IMR-90 (cell line): ENCODE results near the gene PCBP3. TPM values are rescaled to one million over a fixed set of nuclear protein-coding genes. Genes with fewer than 3 reads are reported as not detected.

Source experiments
- ATAC-seq: fragments of 200-7000 bp; cut with Tn5 transposase; 2 replicates; pipeline ENCODE4 v1.9.1; 2020; ENCODE audit warnings: low read depth, mild to moderate bottlenecking, moderate library complexity
- BruUV-seq: library from RNA; stranded (reverse); fragments of 400-500 nt; replicated peaks from 2 replicates; lab custom pipeline; 2021; lab: Mats Ljungman, UMichigan
- CTCF ChIA-PET: fragments of 300-600 bp; formaldehyde crosslinking; extraction: SDS; loops from one replicate; lab custom pipeline; 2021; ENCODE audit warnings: antibody characterized with exemption; lab: Yijun Ruan, JAX
- POLR2A ChIA-PET: fragments of 300-600 bp; sonication (Branson Sonifier 250); formaldehyde crosslinking; loops from one replicate; lab custom pipeline; 2022; ENCODE audit warnings: antibody characterized with exemption; ENCODE audit not compliant: unreplicated experiment; lab: Charles Lee
- DNase-seq: peaks from one replicate; pipeline ENCODE4 v3.0.0; 2013
- H2AFZ ChIP-seq: replicated peaks from 2 replicates; pipeline ENCODE3; 2013; ENCODE audit warnings: low read length, mild to moderate bottlenecking; ENCODE audit not compliant: poor library complexity
- H2AK5ac ChIP-seq: 2 replicates; pipeline ENCODE4 v1.6.1; 2013; ENCODE audit warnings: low read depth, low read length, inconsistent platforms
- H2AK9ac ChIP-seq: replicated peaks from 2 replicates; pipeline ENCODE3; 2013; ENCODE audit warnings: mild to moderate bottlenecking, low read depth, low read length, moderate library complexity; ENCODE audit not compliant: poor library complexity
- H2BK120ac ChIP-seq: 2 replicates; pipeline ENCODE4 v1.6.1; 2013; ENCODE audit warnings: low read depth, low read length, inconsistent platforms
- H2BK15ac ChIP-seq: 3 replicates; pipeline ENCODE4 v1.6.1; 2013; ENCODE audit warnings: low read depth, low read length, inconsistent platforms
- H2BK20ac ChIP-seq: 2 replicates; pipeline ENCODE4 v1.6.1; 2013; ENCODE audit warnings: low read depth, mild to moderate bottlenecking, inconsistent platforms, low read length, moderate library complexity
- H2BK5ac ChIP-seq: 2 replicates; pipeline ENCODE4 v1.6.1; 2013; ENCODE audit warnings: mild to moderate bottlenecking, low read depth, low read length, inconsistent platforms; ENCODE audit not compliant: poor library complexity, severe bottlenecking
- H3K14ac ChIP-seq: replicated peaks from 2 replicates; pipeline ENCODE4 v1.6.1; 2013; ENCODE audit warnings: low read depth, low read length, inconsistent platforms
- H3K18ac ChIP-seq: 2 replicates; pipeline ENCODE4 v1.6.1; 2013; ENCODE audit warnings: low read depth, low read length, control low read depth
- H3K23ac ChIP-seq: 2 replicates; pipeline ENCODE4 v1.6.1; 2013; ENCODE audit warnings: low read depth, low read length, inconsistent platforms
- H3K27ac ChIP-seq: 2 replicates; pipeline ENCODE4 v1.5.1; 2013; ENCODE audit warnings: mild to moderate bottlenecking, control low read depth, low read length; ENCODE audit not compliant: insufficient read depth
- H3K27me3 ChIP-seq: 2 replicates; pipeline ENCODE4 v1.6.1; 2013; ENCODE audit warnings: low read length; ENCODE audit not compliant: control insufficient read depth, insufficient read depth
- H3K36me3 ChIP-seq: 2 replicates; pipeline ENCODE4 v1.6.1; 2013; ENCODE audit warnings: low read length, mixed read lengths; ENCODE audit not compliant: control insufficient read depth, insufficient read depth
- H3K4ac ChIP-seq: 2 replicates; pipeline ENCODE4 v1.6.1; 2013; ENCODE audit warnings: low read depth, low read length, inconsistent platforms
- H3K4me1 ChIP-seq: 2 replicates; pipeline ENCODE4 v1.6.1; 2013; ENCODE audit warnings: low read length, mixed read lengths; ENCODE audit not compliant: control insufficient read depth, insufficient read depth
- H3K4me2 ChIP-seq: 2 replicates; pipeline ENCODE4 v1.6.1; 2013; ENCODE audit warnings: low read depth, mild to moderate bottlenecking, control low read depth, low read length, moderate library complexity
- H3K4me3 ChIP-seq: 2 replicates; pipeline ENCODE4 v1.5.1; 2013; ENCODE audit warnings: low read depth, mild to moderate bottlenecking, control low read depth, low read length, moderate library complexity; ENCODE audit not compliant: insufficient read depth
- H3K56ac ChIP-seq: 2 replicates; pipeline ENCODE4 v1.6.1; 2013; ENCODE audit warnings: low read length, inconsistent platforms; ENCODE audit not compliant: insufficient read depth; ENCODE audit errors: extremely low read depth
- H3K79me1 ChIP-seq, 2 experiments: 2 replicates each; pipeline ENCODE4 v1.6.1; 2013; ENCODE audit warnings: low read length in 2 of 2, inconsistent platforms in 1 of 2, low read depth in 1 of 2
- H3K9ac ChIP-seq: 2 replicates; pipeline ENCODE4 v1.6.1; 2013; ENCODE audit warnings: low read depth, low read length, control low read depth
- H3K9me1 ChIP-seq: 2 replicates; pipeline ENCODE4 v1.6.1; 2013; ENCODE audit warnings: low read length, inconsistent platforms; ENCODE audit not compliant: insufficient read depth
- H3K9me3 ChIP-seq: 2 replicates; pipeline ENCODE4 v1.6.1; 2013; ENCODE audit warnings: low read length; ENCODE audit not compliant: control insufficient read depth, insufficient read depth
- H4K20me1 ChIP-seq: 2 replicates; pipeline ENCODE4 v1.6.1; 2013; ENCODE audit warnings: low read length, inconsistent platforms; ENCODE audit not compliant: insufficient read depth
- H4K5ac ChIP-seq: 2 replicates; pipeline ENCODE4 v1.6.1; 2013; ENCODE audit warnings: mild to moderate bottlenecking, low read depth, low read length, control low read depth
- H4K8ac ChIP-seq, 2 experiments: 2 replicates each; pipeline ENCODE4 v1.6.1; 2013; ENCODE audit warnings: low read depth in 2 of 2, low read length in 2 of 2, control low read depth in 1 of 2, inconsistent platforms in 1 of 2
- H4K91ac ChIP-seq: 2 replicates; pipeline ENCODE4 v1.6.1; 2013; ENCODE audit warnings: low read depth, low read length, inconsistent platforms; ENCODE audit not compliant: insufficient read depth
- BHLHE40 ChIP-seq: fragments of 150-350 bp; IDR thresholded peaks from 2 replicates; pipeline ENCODE4 v1.6.1; 2016; ENCODE audit warnings: mild to moderate bottlenecking, low read depth, low read length
- CEBPB ChIP-seq: IDR thresholded peaks from 2 replicates; pipeline ENCODE4 v1.6.1; 2012; ENCODE audit warnings: low read depth, low read length, improper control_type of control experiment
- FOS ChIP-seq: fragments of 150-350 bp; IDR thresholded peaks from 2 replicates; pipeline ENCODE4 v1.6.1; 2016; ENCODE audit warnings: low read depth, low read length
- MXI1 ChIP-seq: IDR thresholded peaks from 2 replicates; pipeline ENCODE4 v1.6.1; 2012; ENCODE audit warnings: low read depth, mild to moderate bottlenecking, low read length, moderate library complexity, borderline replicate concordance
- RCOR1 ChIP-seq: IDR thresholded peaks from 2 replicates; pipeline ENCODE4 v1.6.1; 2012; ENCODE audit warnings: mild to moderate bottlenecking, low read length, improper control_type of control experiment; ENCODE audit not compliant: insufficient replicate concordance
- WGBS, 2 experiments: methylation state at CpG; one replicate each; pipeline versions ENCODE4 v1.1.5 to v1.1.7; 2013; ENCODE audit warnings: missing lambda C conversion rate in 2 of 2; ENCODE audit not compliant: insufficient read length in 1 of 2; ENCODE audit errors: extremely low coverage in 2 of 2; 5-methylcytosine and 5-hydroxymethylcytosine counted together
- dilution Hi-C: fragments of 300-500 bp; cut with HindIII; formaldehyde crosslinking; loops from one replicate; pipeline ENCODE4 v1.14.3; 2018; ENCODE audit warnings: low sequenced_read_pairs; ENCODE audit not compliant: unreplicated experiment
- in situ Hi-C: fragments of 300-500 bp; cut with MboI; formaldehyde crosslinking; loops from 3 replicates; pipeline ENCODE4 v1.14.3; 2019; ENCODE audit warnings: low sequenced_read_pairs, inconsistent platforms, mixed read lengths
- intact Hi-C: fragments of 100-400 bp; cut with micrococcal nuclease; formaldehyde crosslinking; loops from 2 replicates; pipeline ENCODE4 v1.10.0; 2022
- polyA plus RNA-seq, 3 experiments: library from polyadenylated mRNA; depleted of rRNA; stranded (reverse); fragments of >200 nt; gene quantifications; 2 replicates each; pipeline ENCODE4 v1.2.3, GENCODE V29; 2012; ENCODE audit warnings: low replicate concordance in 1 of 3
- total RNA-seq: library from RNA; depleted of rRNA; stranded (reverse); fragments of >200 nt; gene quantifications from 2 replicates; pipeline ENCODE4 v1.2.3, GENCODE V29; 2012
- TF ChIP-seq, protein P1 (sequence below): fragments of 150-350 bp; IDR thresholded peaks from 2 replicates; pipeline ENCODE4 v1.6.1; 2016; ENCODE audit warnings: low read depth, mild to moderate bottlenecking, low read length, moderate library complexity, borderline replicate concordance

Gene PCBP3
- total and polyA plus RNA-seq, 2 of the 4 experiments (the other 2 are of a cell fraction) = 2.9 to 3.9 TPM

- intact Hi-C loops = loop anchor here (5.0 kb wide), 1 partner anchor 84 kb away; no protein-coding TSS in a partner anchor
- Histone ChIP-seq H3K27ac (no peak overlapping the region), H3K9ac (no peak overlapping the region), H3K27me3 (no peaks in the 10 kb centered on the region), H2BK120ac (0 out of 2 replicates have a peak overlapping the region, but pooled peaks have one; percentile 17), H3K9me1 (peaks cover 12% of the 10 kb centered on the region), H3K4me3 (no peak overlapping the region), H3K4ac (no peak overlapping the region), H2AK5ac (no peak overlapping the region), H4K5ac (peak overlapping the region; percentile 67; the same call in 1 of the 2 replicates), H4K91ac (0 out of 2 replicates have a peak overlapping the region, but pooled peaks have one; percentile 30), H2BK20ac (peak overlapping the region; percentile 1; the same call in 1 of the 2 replicates), H2AFZ (no peak overlapping the region), H3K14ac (peak overlapping the region; percentile 3), H4K8ac (no peak overlapping the region), H4K20me1 (no peaks in the 10 kb centered on the region), H2BK5ac (peak overlapping the region; percentile 4), H3K36me3 (no peaks in the 10 kb centered on the region), H2BK15ac (peak overlapping the region; percentile 9; the same call in 1 of the 3 replicates), H2AK9ac (no peak overlapping the region), H3K4me2 (no peak overlapping the region), H3K4me1 (peaks cover 15% of the 10 kb centered on the region), H3K23ac (no peak overlapping the region), H3K56ac (no peak overlapping the region), H3K18ac (peak overlapping the region; percentile 1; the same call in 1 of the 2 replicates), H3K79me1 (no peaks in the 10 kb centered on the region), H3K9me3 (peaks cover 10% of the 10 kb centered on the region)
- TF ChIP-seq, protein P1, sequence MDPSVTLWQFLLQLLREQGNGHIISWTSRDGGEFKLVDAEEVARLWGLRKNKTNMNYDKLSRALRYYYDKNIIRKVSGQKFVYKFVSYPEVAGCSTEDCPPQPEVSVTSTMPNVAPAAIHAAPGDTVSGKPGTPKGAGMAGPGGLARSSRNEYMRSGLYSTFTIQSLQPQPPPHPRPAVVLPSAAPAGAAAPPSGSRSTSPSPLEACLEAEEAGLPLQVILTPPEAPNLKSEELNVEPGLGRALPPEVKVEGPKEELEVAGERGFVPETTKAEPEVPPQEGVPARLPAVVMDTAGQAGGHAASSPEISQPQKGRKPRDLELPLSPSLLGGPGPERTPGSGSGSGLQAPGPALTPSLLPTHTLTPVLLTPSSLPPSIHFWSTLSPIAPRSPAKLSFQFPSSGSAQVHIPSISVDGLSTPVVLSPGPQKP = no peak
- no peak for TF ChIP-seq CEBPB
- TF ChIP-seq RCOR1 = no peak
- TF ChIP-seq MXI1 = no peak
- TF ChIP-seq BHLHE40 = no peak
- no peak for TF ChIP-seq FOS
- in situ Hi-C loops = no loop called here
- BruUV-seq = no TSS peak
- dilution Hi-C loops = no loop called here
- no peak for ATAC-seq
- CTCF ChIA-PET = no interaction called here
- DNase-seq = no peak
- POLR2A ChIA-PET = no interaction called here
- WGBS, 2 experiments = 100% methylated on average over 1 of the region's 4 CpGs; no CpG with 5 or more reads in 1 of the 2 experiments
Observed at GRCh38 chr21:45837936-45838335, 194.4 kb downstream of the PCBP3 start.
